Skeletal muscle satellite cell (primary cell): ENCODE measurements around the gene SPATA31D3. TPM values are rescaled to one million over a fixed set of nuclear protein-coding genes. Genes with fewer than 3 reads are reported as not detected.
"Not testable (repeated sequence)": the region's sequence is repeated elsewhere in the genome, so short reads cannot be mapped to it uniquely, and the experiment has no call there.

ENCODE experiments used
- H3K27me3 ChIP-seq: 2 replicates; pipeline ENCODE4 v1.7.0; 2013; ENCODE audit warnings: low read length; ENCODE audit not compliant: control insufficient read depth, insufficient read depth
- H3K36me3 ChIP-seq: 2 replicates; pipeline ENCODE4 v1.7.0; 2013; ENCODE audit warnings: mild to moderate bottlenecking, control low read depth, low read length; ENCODE audit not compliant: insufficient read depth
- H3K4me1 ChIP-seq: 2 replicates; pipeline ENCODE4 v1.7.0; 2013; ENCODE audit warnings: low read length; ENCODE audit not compliant: control insufficient read depth, insufficient read depth
- H3K4me2 ChIP-seq: 2 replicates; pipeline ENCODE4 v1.7.0; 2013; ENCODE audit warnings: mild to moderate bottlenecking, low read length
- H3K4me3 ChIP-seq: 2 replicates; pipeline ENCODE4 v1.7.0; 2013; ENCODE audit warnings: low read length
- H3K9ac ChIP-seq: 2 replicates; pipeline ENCODE4 v1.7.0; 2013; ENCODE audit warnings: mild to moderate bottlenecking, low read depth, low read length, moderate library complexity
- H3K9me3 ChIP-seq: replicated peaks from 2 replicates; pipeline ENCODE4 v1.7.0; 2013; ENCODE audit warnings: mild to moderate bottlenecking, control low read depth, low read length
- total RNA-seq: library from RNA; depleted of rRNA; stranded (reverse); fragments of >200 nt; gene quantifications from 2 replicates; pipeline ENCODE4 v1.2.3, GENCODE V29; 2012; rRNA removed

SPATA31D3 gene
- not detected in 2 replicates for total RNA-seq

DNA sequence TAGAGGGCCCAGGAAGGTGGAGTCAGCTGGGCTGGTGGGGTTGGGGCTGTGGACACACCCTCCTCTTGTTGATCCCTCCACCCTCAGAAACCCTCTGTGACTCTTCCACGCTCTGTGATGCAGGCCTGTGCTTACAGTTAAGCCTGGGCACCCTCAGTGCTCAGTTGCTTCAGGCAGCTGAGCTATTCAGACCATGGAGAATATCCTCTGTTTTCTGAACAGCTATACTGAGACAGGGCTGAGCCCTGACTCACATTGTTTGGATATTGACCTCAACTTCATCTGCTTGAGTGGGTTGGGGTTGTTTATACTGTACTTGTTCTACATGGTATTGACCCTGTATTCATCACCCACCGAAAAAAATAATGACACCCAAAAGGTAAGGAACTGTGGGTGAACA is at the start of gene SPATA31D3:
SPATA31D3 (plus strand) TSS at position 108 of the 400 bp plus-strand sequence; CDS start at position 194, 86 bp downstream.
- H3K36me3 ChIP-seq, H3K4me3 ChIP-seq, H3K9ac ChIP-seq, H3K4me2 ChIP-seq, H3K9me3 ChIP-seq, H3K4me1 ChIP-seq, H3K27me3 ChIP-seq: not testable (repeated sequence)

DNA sequence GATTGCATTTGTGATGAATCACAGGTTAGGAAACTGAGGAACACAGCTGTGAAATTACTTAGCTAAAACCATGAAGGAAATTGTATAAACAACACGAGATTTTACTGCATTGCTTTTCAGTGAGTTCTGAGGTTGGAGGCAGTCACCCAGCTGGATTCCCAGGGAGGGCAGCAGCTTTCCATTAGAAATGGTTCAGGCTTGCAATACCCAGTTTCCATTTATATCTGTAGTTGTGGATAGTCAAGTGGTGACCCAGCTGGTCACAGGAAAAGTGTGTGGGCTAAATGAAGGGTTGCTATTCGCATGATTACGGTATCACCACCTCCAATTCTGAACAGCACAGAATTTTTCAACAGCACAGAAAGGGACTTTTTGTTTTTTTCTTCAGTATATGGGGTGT is 49.4 kb upstream of the SPATA31D3 start:
- Histone ChIP-seq H3K9me3 (no peaks in the 10 kb centered on the region), H3K4me2 (no peak overlapping the region), H3K27me3 (no peaks in the 10 kb centered on the region), H3K4me3 (no peak overlapping the region), H3K4me1 (no peaks in the 10 kb centered on the region), H3K36me3 (no peaks in the 10 kb centered on the region), H3K9ac (no peak overlapping the region)

DNA sequence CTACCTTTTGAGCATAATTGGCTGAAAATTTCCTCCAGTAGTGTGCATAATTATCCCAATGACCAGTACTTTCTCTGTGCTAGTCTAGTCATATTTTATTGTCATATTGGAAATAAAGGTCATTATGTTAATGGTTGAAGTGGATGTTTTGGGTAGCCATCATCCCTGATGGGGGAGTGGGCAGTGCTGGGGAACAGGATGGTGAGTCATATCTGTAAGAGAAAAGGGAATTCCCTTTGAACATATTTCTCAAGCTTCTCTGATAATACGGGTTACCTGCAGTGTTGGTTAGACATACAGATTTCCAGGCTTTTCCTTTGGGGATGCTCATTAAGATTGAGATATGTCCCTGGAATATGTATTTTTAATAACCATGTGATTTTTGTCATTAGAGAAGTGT is 48.4 kb upstream of the SPATA31D3 start:
- Histone ChIP-seq H3K4me1 (no peaks in the 10 kb centered on the region), H3K36me3 (no peaks in the 10 kb centered on the region), H3K4me3 (no peak overlapping the region), H3K4me2 (no peak overlapping the region), H3K27me3 (no peaks in the 10 kb centered on the region), H3K9me3 (no peaks in the 10 kb centered on the region), H3K9ac (no peak overlapping the region)

DNA sequence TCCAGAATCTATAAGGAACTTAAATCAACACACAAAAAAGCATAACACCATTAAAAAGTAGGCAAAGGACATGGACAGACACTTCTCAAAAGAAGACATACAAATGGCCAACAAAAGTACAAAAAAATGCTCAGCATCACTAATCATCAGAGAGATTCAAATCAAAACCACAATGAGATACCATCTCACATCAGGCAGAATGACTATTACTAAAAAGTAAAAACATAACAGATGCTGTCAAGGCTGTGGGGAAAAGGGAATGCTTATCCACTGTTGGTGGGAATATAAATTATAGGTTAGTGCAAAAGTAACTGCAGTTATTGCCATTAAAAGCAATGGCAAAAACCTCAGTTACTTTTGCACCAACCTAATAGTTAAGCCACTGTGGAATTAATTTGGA is 47.2 kb upstream of the SPATA31D3 start:
- Histone ChIP-seq H3K4me2 (no peak overlapping the region), H3K36me3 (no peaks in the 10 kb centered on the region), H3K9me3 (no peaks in the 10 kb centered on the region), H3K27me3 (no peaks in the 10 kb centered on the region), H3K4me1 (no peaks in the 10 kb centered on the region), H3K9ac (no peak overlapping the region), H3K4me3 (no peak overlapping the region)

DNA sequence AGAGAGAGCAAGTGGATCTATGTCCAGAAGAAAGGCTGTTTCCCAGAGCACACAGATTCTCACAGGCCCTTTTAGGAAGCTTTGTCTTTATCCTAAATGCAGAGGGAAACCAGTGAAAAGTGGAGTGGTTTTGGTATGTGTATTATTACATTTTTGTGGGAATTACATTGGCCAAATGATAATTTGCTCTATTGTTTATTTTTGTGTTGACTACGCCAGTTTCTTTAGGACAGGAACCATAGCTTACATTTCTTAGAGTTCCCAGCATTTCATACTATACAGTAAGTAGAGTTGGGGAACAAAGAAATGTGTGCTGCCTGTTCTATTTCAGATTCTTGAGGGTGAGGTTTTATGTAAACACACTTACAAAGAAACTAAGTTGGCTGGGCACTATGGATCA is 44.4 kb upstream of the SPATA31D3 start:
- Histone ChIP-seq H3K4me3 (no peak overlapping the region), H3K4me1 (no peaks in the 10 kb centered on the region), H3K9ac (no peak overlapping the region), H3K4me2 (no peak overlapping the region), H3K36me3 (no peaks in the 10 kb centered on the region), H3K27me3 (no peaks in the 10 kb centered on the region), H3K9me3 (no peaks in the 10 kb centered on the region)

DNA sequence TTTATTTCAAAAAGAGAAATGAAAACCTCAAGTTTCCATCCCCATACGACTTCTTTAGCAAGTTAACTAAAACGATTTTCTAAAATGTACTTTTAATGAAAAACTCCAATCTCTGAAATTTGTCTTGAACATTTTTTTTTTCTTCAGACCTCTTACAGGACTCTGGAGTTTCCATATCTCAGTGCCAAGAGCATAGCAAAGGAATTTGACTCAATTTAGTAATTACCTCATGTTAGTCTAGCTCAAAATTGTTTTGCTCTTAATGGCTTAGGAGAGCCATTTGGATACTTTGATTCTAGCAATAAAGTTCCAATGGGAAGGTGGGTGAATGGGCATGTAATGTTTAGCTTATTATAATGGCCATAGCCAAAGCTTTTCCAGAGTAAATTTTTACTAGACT is 41.1 kb upstream of the SPATA31D3 start:
- Histone ChIP-seq H3K4me2 (no peak overlapping the region), H3K36me3 (no peaks in the 10 kb centered on the region), H3K4me3 (no peak overlapping the region), H3K9ac (no peak overlapping the region), H3K27me3 (no peaks in the 10 kb centered on the region), H3K9me3 (no peaks in the 10 kb centered on the region), H3K4me1 (no peaks in the 10 kb centered on the region)

DNA sequence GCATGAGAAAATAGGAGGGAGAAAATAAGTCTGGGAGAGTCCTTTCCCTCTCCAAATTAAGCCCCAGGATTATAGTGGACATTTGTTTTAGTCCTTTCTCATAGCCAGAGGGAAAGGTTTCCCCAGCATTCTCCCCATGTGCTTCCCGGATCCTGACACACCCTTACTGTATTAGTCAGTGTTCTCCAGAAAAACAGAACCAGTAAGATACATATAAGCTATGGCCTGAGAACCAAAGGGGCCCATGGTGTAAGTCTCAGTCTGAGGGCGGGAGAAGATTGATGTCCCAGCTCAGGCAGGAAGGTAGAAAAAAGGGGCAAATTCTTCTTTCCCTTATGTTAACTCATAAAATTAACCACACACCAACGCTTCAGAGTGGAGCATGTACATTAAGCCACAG is 40.7 kb upstream of the SPATA31D3 start:
- no peak overlapping the region for H3K9ac ChIP-seq
- H3K36me3 ChIP-seq: no peaks in the 10 kb centered on the region
- H3K4me2 ChIP-seq: no peak overlapping the region
- H3K27me3 ChIP-seq: no peaks in the 10 kb centered on the region
- H3K9me3 ChIP-seq: no peaks in the 10 kb centered on the region
- H3K4me1 ChIP-seq: no peaks in the 10 kb centered on the region
- no peak overlapping the region for H3K4me3 ChIP-seq

DNA sequence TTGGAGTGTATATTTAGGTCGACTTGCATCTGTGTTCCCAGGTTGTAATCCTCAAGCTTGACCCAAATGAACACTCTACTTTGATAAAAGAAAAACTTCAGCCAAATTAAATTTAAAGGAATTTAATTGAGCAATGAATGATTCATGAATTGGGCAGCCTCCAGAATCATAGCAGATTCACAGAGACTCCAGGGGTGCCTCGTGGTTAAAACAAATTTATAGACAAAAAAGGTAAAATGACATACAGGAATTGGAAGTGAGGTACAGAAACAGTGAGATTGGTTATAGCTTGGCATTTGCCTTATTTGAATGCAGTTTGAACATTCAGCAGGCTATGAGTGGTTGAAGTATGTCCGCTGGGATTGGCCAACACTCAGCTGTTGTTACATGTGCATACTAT is 36.6 kb upstream of the SPATA31D3 start:
- Histone ChIP-seq H3K4me1 (no peaks in the 10 kb centered on the region), H3K4me2 (no peak overlapping the region), H3K27me3 (no peaks in the 10 kb centered on the region), H3K4me3 (no peak overlapping the region), H3K9me3 (no peaks in the 10 kb centered on the region), H3K9ac (no peak overlapping the region), H3K36me3 (no peaks in the 10 kb centered on the region)

DNA sequence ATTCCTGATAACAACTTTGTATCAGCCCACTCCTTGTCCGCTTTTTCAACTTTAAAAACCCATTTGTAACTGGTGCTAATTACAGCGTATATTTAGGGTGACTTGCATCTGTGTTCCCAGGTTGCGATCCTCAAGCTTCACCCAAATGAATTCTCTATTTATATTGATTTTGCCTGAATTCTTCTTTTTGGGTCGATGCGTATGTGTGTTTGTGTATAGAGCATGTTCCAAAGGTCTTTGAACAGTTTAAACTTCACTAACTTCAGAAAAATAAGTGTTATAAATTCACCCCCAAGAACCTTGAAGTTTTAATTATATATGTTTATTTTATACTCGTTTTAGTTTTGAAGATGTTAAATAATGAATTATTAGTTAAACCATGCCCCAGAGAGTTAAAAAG is 31.2 kb upstream of the SPATA31D3 start:
- H3K4me3 ChIP-seq: no peak overlapping the region
- H3K4me1 ChIP-seq: no peaks in the 10 kb centered on the region
- H3K36me3 ChIP-seq: no peaks in the 10 kb centered on the region
- no peaks in the 10 kb centered on the region for H3K9me3 ChIP-seq
- no peak overlapping the region for H3K9ac ChIP-seq
- H3K27me3 ChIP-seq: no peaks in the 10 kb centered on the region
- H3K4me2 ChIP-seq: no peak overlapping the region

DNA sequence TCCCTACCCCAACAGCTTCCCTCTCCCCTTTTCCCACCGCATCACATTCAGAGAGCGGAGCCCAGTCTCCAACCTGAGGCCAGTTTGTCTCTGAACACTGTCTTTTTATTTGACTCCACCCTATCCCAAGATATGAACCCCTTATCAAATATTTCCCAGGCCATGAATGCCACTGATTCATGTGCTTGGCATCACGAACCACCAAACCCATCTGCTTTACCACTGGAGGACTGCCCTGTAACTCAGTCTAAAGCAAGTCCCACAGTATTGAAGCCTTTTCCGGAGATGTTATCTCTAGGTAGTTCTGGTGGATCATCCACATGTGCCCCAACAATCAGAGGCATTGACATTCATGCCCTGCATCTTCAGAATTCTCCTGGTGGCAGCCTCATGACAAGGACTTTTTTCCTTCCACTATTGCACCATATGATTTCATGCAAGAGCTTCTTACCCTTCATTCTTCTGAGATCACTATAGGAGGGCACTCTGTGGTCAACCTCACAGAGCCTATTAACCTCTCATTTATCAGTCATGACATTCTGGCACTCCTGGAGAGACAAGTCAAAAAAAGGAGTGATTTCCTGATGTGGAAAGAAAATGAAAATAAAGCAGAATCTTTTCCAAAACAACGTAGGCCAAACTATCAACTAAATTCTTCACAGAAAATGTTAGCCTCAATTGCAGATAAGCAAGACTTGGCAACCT is 27.3 kb upstream of the SPATA31D3 start:
- Histone ChIP-seq H3K36me3 (no peaks in the 10 kb centered on the region), H3K27me3 (no peaks in the 10 kb centered on the region), H3K4me3 (no peak overlapping the region), H3K4me1 (no peaks in the 10 kb centered on the region), H3K4me2 (no peak overlapping the region), H3K9me3 (no peaks in the 10 kb centered on the region), H3K9ac (no peak overlapping the region)

DNA sequence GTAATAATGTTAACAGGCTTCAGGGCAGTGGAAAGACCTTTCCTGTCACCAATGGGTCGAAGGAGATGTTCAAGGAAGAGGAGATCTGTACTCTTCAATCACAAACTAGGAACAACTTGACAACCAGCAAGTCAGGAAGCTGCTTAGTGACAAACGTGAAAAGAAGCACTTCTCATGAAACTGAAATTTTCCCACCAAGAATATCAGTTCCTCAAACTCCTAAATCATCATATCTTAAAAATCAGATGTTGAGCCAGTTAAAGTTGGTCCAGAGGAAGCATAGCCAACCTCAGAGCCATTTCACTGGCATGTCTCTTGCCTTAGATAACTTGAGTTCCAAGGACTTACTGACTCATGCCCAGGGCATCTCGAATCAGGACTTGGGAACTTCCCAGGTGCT is 24.8 kb upstream of the SPATA31D3 start:
- not testable (repeated sequence) for H3K4me3 ChIP-seq, H3K9ac ChIP-seq

DNA sequence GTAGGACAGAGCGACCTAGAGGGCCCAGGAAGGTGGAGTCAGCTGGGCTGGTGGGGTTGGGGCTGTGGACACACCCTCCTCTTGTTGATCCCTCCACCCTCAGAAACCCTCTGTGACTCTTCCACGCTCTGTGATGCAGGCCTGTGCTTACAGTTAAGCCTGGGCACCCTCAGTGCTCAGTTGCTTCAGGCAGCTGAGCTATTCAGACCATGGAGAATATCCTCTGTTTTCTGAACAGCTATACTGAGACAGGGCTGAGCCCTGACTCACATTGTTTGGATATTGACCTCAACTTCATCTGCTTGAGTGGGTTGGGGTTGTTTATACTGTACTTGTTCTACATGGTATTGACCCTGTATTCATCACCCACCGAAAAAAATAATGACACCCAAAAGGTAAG is 15.0 kb upstream of the SPATA31D3 start, which contains the start of gene SPATA31D4:
SPATA31D4 (plus strand) TSS at position 124 of the 400 bp plus-strand sequence; CDS start at position 210, 86 bp downstream.
- not testable (repeated sequence) for H3K36me3 ChIP-seq, H3K4me2 ChIP-seq, H3K4me1 ChIP-seq, H3K9me3 ChIP-seq, H3K9ac ChIP-seq, H3K27me3 ChIP-seq, H3K4me3 ChIP-seq

More for the DNA sequence above, 24.8 kb upstream of the SPATA31D3 start:
- H3K27me3 ChIP-seq, H3K36me3 ChIP-seq, H3K4me1 ChIP-seq, H3K4me2 ChIP-seq, H3K9me3 ChIP-seq: not testable (repeated sequence)
